ENCODE measurements around the gene DRICH1. TPM values are rescaled to one million over a fixed set of nuclear protein-coding genes. Genes with fewer than 3 reads are reported as not detected.
"Not testable (repeated sequence)": the region's sequence is repeated elsewhere in the genome, so short reads cannot be mapped to it uniquely, and the experiment has no call there.

DRICH1 gene
- total RNA-seq, 2 experiments from 2014 or later = 0.41 to 0.65 TPM

- intact Hi-C loops (cut with DNase I, micrococcal nuclease) = loop anchor here in 1 of 2 experiments (10.0 kb wide), 1 partner anchor 1741 kb away; no protein-coding TSS in a partner anchor
- H3K4me3 Mint-ChIP-seq; H3K27ac Mint-ChIP-seq; ATAC-seq; POLR2A ChIA-PET; H3K4me1 Mint-ChIP-seq; DNase-seq; CTCF ChIA-PET; H3K9me3 Mint-ChIP-seq (ENCODE audit: low read depth); H3K36me3 Mint-ChIP-seq (ENCODE audit: low read depth): not testable (repeated sequence)
- peaks cover 22% of the 10 kb centered on the region for H3K27me3 Mint-ChIP-seq
These were observed 58.4 kb downstream of the DRICH1 start for GRCh38 chr22:23573701-23574235.

GRCh38 chr22:23573106-23573505 lies 59.0 kb downstream of the DRICH1 start:
- H3K4me1 Mint-ChIP-seq; DNase-seq; H3K27ac Mint-ChIP-seq; H3K36me3 Mint-ChIP-seq (ENCODE audit: low read depth); H3K4me3 Mint-ChIP-seq; H3K9me3 Mint-ChIP-seq (ENCODE audit: low read depth); POLR2A ChIA-PET; CTCF ChIA-PET; ATAC-seq: not testable (repeated sequence)
- peaks cover 18% of the 10 kb centered on the region for H3K27me3 Mint-ChIP-seq
- intact Hi-C loops (cut with DNase I, micrococcal nuclease) = loop anchor here in 1 of 2 experiments (10.0 kb wide), 1 partner anchor 1742 kb away; no protein-coding TSS in a partner anchor

DNA sequence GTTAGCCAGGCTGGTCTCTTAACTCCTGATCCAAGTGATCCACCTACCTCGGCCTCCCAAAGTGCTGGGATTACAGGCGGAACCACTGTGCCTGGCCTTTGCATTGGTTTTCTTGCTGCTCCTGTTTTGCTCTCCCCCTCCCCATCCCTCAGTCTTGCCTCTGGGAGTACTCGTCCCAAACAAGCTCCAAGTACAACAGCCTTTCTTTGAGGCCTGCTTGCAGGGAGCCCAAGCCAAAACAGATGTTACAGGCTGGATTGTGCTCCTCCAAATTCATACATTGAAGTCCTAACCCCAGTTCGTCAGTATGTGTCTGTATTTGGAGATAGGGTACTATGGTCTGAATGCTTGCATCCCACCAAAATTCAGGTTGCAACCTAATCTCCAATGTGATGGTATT lies 60.6 kb downstream of the DRICH1 start:
- POLR2A ChIA-PET = no interaction called here
- no peaks in the 10 kb centered on the region for H3K36me3 Mint-ChIP-seq (ENCODE audit: low read depth)
- intact Hi-C loops (cut with DNase I, micrococcal nuclease) = loop anchor here in 1 of 2 experiments (10.0 kb wide), 1 partner anchor 1743 kb away; no protein-coding TSS in a partner anchor
- no peak for ATAC-seq
- H3K4me3 Mint-ChIP-seq = no peak overlapping the region
- peaks cover 21% of the 10 kb centered on the region for H3K27me3 Mint-ChIP-seq
- no peak for DNase-seq
- H3K9me3 Mint-ChIP-seq (ENCODE audit: low read depth) = peaks cover 4% of the 10 kb centered on the region
- peaks cover 2% of the 10 kb centered on the region for H3K4me1 Mint-ChIP-seq
- CTCF ChIA-PET = interaction anchor here (0.6 to 2.7 kb wide), 2 partner anchors 19 to 38 kb away, joined by 4 to 12 read pairs; no protein-coding TSS in a partner anchor
- no peak overlapping the region for H3K27ac Mint-ChIP-seq

DNA sequence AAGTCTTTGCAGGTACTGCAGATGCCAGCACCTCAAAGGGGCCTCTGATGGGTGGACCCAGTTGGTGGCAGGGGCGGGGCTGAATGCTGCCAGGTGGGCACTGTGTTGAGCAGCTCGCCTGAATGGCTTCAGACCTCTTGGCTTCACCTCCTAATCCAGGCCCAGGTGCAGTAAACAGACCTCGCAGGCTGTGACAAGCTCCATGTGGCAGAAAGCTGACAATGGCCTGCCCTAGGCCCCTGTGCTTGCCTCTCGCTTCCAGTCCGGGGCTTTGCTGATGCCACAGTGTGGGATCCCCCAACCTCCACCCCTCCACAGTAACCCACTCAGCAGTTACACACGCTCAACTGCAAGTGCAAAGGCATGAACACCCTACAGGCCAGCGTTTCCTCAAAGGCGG lies 61.4 kb downstream of the DRICH1 start:
- Mint-ChIP-seq H3K36me3 (ENCODE audit: low read depth) (no peaks in the 10 kb centered on the region), H3K4me3 (no peak overlapping the region), H3K27me3 (peaks cover 16% of the 10 kb centered on the region), H3K27ac (no peak overlapping the region), H3K4me1 (peaks cover 4% of the 10 kb centered on the region), H3K9me3 (ENCODE audit: low read depth) (peaks cover 4% of the 10 kb centered on the region)
- ChIA-PET CTCF (interaction anchor here (0.5 to 2.7 kb wide), 3 partner anchors 15 to 37 kb away, joined by 3 to 12 read pairs (median 4); no protein-coding TSS in a partner anchor), POLR2A (no interaction called here)
- DNase-seq = no peak
- intact Hi-C loops (cut with DNase I, micrococcal nuclease) = loop anchor here in 1 of 2 experiments (10.0 kb wide), 1 partner anchor 1744 kb away; no protein-coding TSS in a partner anchor
- no peak for ATAC-seq

- ChIA-PET POLR2A (no interaction called here), CTCF (interaction anchor here (2.7 kb wide), 1 partner anchor 21 kb away, joined by 12 read pairs; no protein-coding TSS in a partner anchor)
- intact Hi-C loops (cut with DNase I, micrococcal nuclease) = loop anchor here in 1 of 2 experiments (10.0 kb wide), 1 partner anchor 1745 kb away; no protein-coding TSS in a partner anchor
- Mint-ChIP-seq H3K4me1 (peaks cover 8% of the 10 kb centered on the region), H3K36me3 (ENCODE audit: low read depth) (no peaks in the 10 kb centered on the region), H3K9me3 (ENCODE audit: low read depth) (peaks cover 4% of the 10 kb centered on the region), H3K27ac (no peak overlapping the region), H3K27me3 (peaks cover 17% of the 10 kb centered on the region), H3K4me3 (no peak overlapping the region)
- ATAC-seq (no peak), DNase-seq (no peak)
These were observed 62.4 kb downstream of the DRICH1 start for GRCh38 chr22:23569716-23570115.

GRCh38 chr22:23569291-23569690 lies 62.8 kb downstream of the DRICH1 start:
- no peak for DNase-seq
- Mint-ChIP-seq H3K4me3 (no peak overlapping the region), H3K36me3 (ENCODE audit: low read depth) (no peaks in the 10 kb centered on the region), H3K4me1 (peaks cover 8% of the 10 kb centered on the region), H3K9me3 (ENCODE audit: low read depth) (peaks cover 4% of the 10 kb centered on the region), H3K27me3 (peaks cover 21% of the 10 kb centered on the region), H3K27ac (no peak overlapping the region)
- POLR2A ChIA-PET = no interaction called here
- intact Hi-C loops (cut with DNase I, micrococcal nuclease) = no loop called here
- CTCF ChIA-PET = interaction anchor here (2.7 kb wide), 1 partner anchor 22 kb away, joined by 12 read pairs; no protein-coding TSS in a partner anchor
- no peak for ATAC-seq

GRCh38 chr22:23566705-23567475 lies 65.2 kb downstream of the DRICH1 start:
- CTCF ChIA-PET = interaction anchor here (1.0 kb wide), 1 partner anchor 9 kb away, joined by 3 read pairs; no protein-coding TSS in a partner anchor
- H3K4me3 Mint-ChIP-seq = peak overlapping the region; percentile 33
- H3K27me3 Mint-ChIP-seq = peaks cover 22% of the 10 kb centered on the region
- ATAC-seq (no peak), DNase-seq (no peak)
- peaks cover 8% of the 10 kb centered on the region for H3K4me1 Mint-ChIP-seq
- H3K27ac Mint-ChIP-seq = no peak overlapping the region
- H3K36me3 Mint-ChIP-seq (ENCODE audit: low read depth) = no peaks in the 10 kb centered on the region
- H3K9me3 Mint-ChIP-seq (ENCODE audit: low read depth) = peaks cover 1% of the 10 kb centered on the region
- intact Hi-C loops (cut with DNase I, micrococcal nuclease) = no loop called here
- POLR2A ChIA-PET = interaction anchor here (0.5 kb wide), 1 partner anchor 163 kb away, joined by 3 read pairs; no protein-coding TSS in a partner anchor

DNA sequence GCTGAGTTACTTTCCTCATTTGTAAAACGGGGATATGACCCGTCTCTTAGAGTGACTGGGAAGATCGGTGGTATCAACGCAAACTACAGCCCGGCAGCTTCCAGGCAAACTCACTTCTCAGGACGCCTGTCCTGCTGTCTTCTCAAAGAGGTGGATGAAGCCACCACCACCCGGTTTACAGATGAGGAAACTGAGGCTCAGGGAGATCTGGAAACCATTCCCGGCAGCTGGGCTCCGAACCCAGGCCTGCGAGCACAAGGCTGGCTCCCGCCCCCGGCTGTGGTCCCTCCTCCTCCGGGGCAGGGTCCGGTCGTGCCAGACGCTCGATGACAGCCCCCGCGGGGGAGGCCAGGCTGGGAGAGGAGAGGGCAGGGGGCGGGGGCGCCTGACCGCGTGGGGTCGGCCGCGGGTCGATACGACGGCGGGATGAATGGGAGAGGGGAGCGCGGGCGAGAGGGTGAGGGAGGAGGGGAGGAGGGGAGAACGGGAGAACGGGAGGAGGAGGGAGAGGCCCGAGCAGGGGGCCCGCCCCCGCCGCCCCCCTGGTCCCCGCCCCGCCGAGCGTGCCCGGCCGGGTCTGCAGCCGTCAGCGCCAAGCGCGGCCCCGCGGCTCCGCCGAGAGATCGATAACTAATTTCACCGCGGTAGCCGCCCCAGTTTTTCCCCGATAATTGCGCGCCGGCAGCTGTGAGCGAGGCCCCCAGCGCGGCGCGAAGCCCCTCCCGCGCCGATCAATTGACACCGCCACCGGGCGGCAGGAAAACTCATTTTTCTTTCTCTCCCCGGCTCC lies 66.0 kb downstream of the DRICH1 start:
- Mint-ChIP-seq H3K27me3 (peaks cover 24% of the 10 kb centered on the region), H3K36me3 (ENCODE audit: low read depth) (no peaks in the 10 kb centered on the region), H3K4me3 (peak overlapping the region; percentile 57), H3K4me1 (peaks cover 8% of the 10 kb centered on the region), H3K27ac (no peak overlapping the region), H3K9me3 (ENCODE audit: low read depth) (no peaks in the 10 kb centered on the region)
- peak; percentile 16 for ATAC-seq
- peak; percentile 18 for DNase-seq
- POLR2A ChIA-PET = no interaction called here
- CTCF ChIA-PET = interaction anchor here (0.7 kb wide), 1 partner anchor 281 kb away, joined by 3 read pairs; no protein-coding TSS in a partner anchor
- intact Hi-C loops (cut with DNase I, micrococcal nuclease) = no loop called here

- peak; percentile 32 for DNase-seq
- CTCF ChIA-PET = interaction anchor here (0.7 kb wide), 1 partner anchor 281 kb away, joined by 3 read pairs; no protein-coding TSS in a partner anchor
- H3K9me3 Mint-ChIP-seq (ENCODE audit: low read depth) = no peaks in the 10 kb centered on the region
- ATAC-seq = peak; percentile 57
- no peak overlapping the region for H3K27ac Mint-ChIP-seq
- peaks cover 8% of the 10 kb centered on the region for H3K4me1 Mint-ChIP-seq
- H3K27me3 Mint-ChIP-seq = peaks cover 24% of the 10 kb centered on the region
- H3K4me3 Mint-ChIP-seq = peak overlapping the region; percentile 57
- intact Hi-C loops (cut with DNase I, micrococcal nuclease) = no loop called here
- no peaks in the 10 kb centered on the region for H3K36me3 Mint-ChIP-seq (ENCODE audit: low read depth)
- POLR2A ChIA-PET = no interaction called here
These were observed 66.7 kb downstream of the DRICH1 start for GRCh38 chr22:23565305-23565914.

- Mint-ChIP-seq H3K36me3 (ENCODE audit: low read depth) (no peaks in the 10 kb centered on the region), H3K4me3 (no peak overlapping the region), H3K27ac (no peak overlapping the region), H3K27me3 (peaks cover 24% of the 10 kb centered on the region), H3K4me1 (peaks cover 8% of the 10 kb centered on the region), H3K9me3 (ENCODE audit: low read depth) (no peaks in the 10 kb centered on the region)
- ChIA-PET CTCF (no interaction called here), POLR2A (no interaction called here)
- intact Hi-C loops (cut with DNase I, micrococcal nuclease) = no loop called here
- ATAC-seq (no peak), DNase-seq (no peak)
These were observed 67.8 kb downstream of the DRICH1 start for GRCh38 chr22:23564276-23564675.

DNA sequence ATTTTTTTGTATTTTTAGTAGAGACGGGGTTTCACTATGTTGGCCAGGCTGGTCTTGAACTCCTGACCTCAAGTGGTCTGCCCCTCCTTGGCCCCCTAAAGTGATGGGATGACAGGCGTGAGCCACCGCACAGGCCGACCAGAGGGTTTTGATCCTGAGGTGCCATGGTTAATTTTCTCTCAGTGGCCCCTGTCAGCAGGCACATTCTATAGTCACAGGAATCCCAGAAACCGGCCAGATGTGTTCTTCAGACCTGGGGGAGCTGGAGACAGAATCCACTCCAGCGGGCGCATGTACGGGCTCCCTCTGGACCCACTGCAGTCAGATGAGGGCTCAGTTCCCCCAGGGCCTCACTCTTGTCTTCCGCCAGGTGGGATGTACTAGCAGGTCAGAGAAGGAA lies 69.0 kb downstream of the DRICH1 start:
- ChIA-PET POLR2A (no interaction called here), CTCF (no interaction called here)
- ATAC-seq (no peak), DNase-seq (no peak)
- intact Hi-C loops (cut with DNase I, micrococcal nuclease) = no loop called here
- Mint-ChIP-seq H3K27me3 (peaks cover 24% of the 10 kb centered on the region), H3K27ac (no peak overlapping the region), H3K4me1 (peaks cover 8% of the 10 kb centered on the region), H3K4me3 (no peak overlapping the region), H3K36me3 (ENCODE audit: low read depth) (no peaks in the 10 kb centered on the region), H3K9me3 (ENCODE audit: low read depth) (no peaks in the 10 kb centered on the region)
